Inflammatory macrophage (primary cell): ENCODE data around the gene SH2B2.
"Not testable (repeated sequence)": the region's sequence is repeated elsewhere in the genome, so short reads cannot be mapped to it uniquely, and the experiment has no call there.

Experiments
- DNase-seq, 2 donors: peaks; one replicate each; pipeline ENCODE4 v3.0.0-alpha.2; 2020 to 2022

The SH2B2 gene

GRCh38 chr7:102287111-102287980, 678 bp downstream of the SH2B2 start:
- peak in 1 of 2 donors; percentile 27 for DNase-seq

- DNase-seq: no peak
These were observed 1.3 kb downstream of the SH2B2 start for GRCh38 chr7:102287981-102288278.

- peak; percentile 54 to 67 for DNase-seq
These were observed 1.7 kb downstream of the SH2B2 start for GRCh38 chr7:102288285-102288930.

GRCh38 chr7:102289057-102289456, 2.4 kb downstream of the SH2B2 start:
- peak in 1 of 2 donors; percentile 9 for DNase-seq

- no peak for DNase-seq
These were observed 4.6 kb downstream of the SH2B2 start for GRCh38 chr7:102291056-102291915.

GRCh38 chr7:102291916-102292267, 5.2 kb downstream of the SH2B2 start:
- no peak for DNase-seq

GRCh38 chr7:102292813-102293798, 6.4 kb downstream of the SH2B2 start:
- peak in 1 of 2 donors; percentile 10 for DNase-seq

- DNase-seq: no peak
These were observed 7.9 kb downstream of the SH2B2 start for GRCh38 chr7:102294589-102294988.

- DNase-seq: peak; percentile 42 to 58
These were observed 8.9 kb downstream of the SH2B2 start for GRCh38 chr7:102295346-102296178.

GRCh38 chr7:102296179-102296438, 9.4 kb downstream of the SH2B2 start:
- DNase-seq: no peak

- no peak for DNase-seq
These were observed 9.8 kb downstream of the SH2B2 start for GRCh38 chr7:102296514-102296913.

- DNase-seq: no peak
These were observed 11.0 kb downstream of the SH2B2 start for GRCh38 chr7:102297487-102298218.

GRCh38 chr7:102300643-102301221, 14.1 kb downstream of the SH2B2 start:
- DNase-seq: no peak

- DNase-seq: not testable (repeated sequence)
These were observed 14.7 kb downstream of the SH2B2 start for GRCh38 chr7:102301367-102301766.

GRCh38 chr7:102302025-102302424, 15.4 kb downstream of the SH2B2 start:
- no peak for DNase-seq

GRCh38 chr7:102303669-102304422, 17.2 kb downstream of the SH2B2 start:
- DNase-seq: peak; percentile 20 to 55

- no peak for DNase-seq
These were observed 18.0 kb downstream of the SH2B2 start for GRCh38 chr7:102304668-102305067.

- DNase-seq: no peak
These were observed 19.0 kb downstream of the SH2B2 start for GRCh38 chr7:102305414-102306268.
